Endodermal cell (in vitro differentiated cells): Measurements from ENCODE around the gene AIFM2. TPM values are rescaled to one million over a fixed set of nuclear protein-coding genes. Genes with fewer than 3 reads are reported as not detected.

Source experiments
- DNase-seq: peaks from one replicate; pipeline ENCODE4 v3.0.0-alpha.2; 2017
- H3K27ac ChIP-seq: 2 replicates; pipeline ENCODE4 v1.5.1; 2013; ENCODE audit warnings: mild to moderate bottlenecking, low read depth, low read length, moderate library complexity
- H3K27me3 ChIP-seq: 2 replicates; pipeline ENCODE4 v1.6.1; 2013; ENCODE audit warnings: mild to moderate bottlenecking, low read length, moderate library complexity; ENCODE audit not compliant: insufficient read depth, control insufficient read depth, poor library complexity, severe bottlenecking
- H3K36me3 ChIP-seq: 2 replicates; pipeline ENCODE4 v1.7.0; 2013; ENCODE audit warnings: mild to moderate bottlenecking, low read length, moderate library complexity; ENCODE audit not compliant: control insufficient read depth, insufficient read depth
- H3K4me1 ChIP-seq: one replicate; pipeline ENCODE4 v1.7.0; 2013; ENCODE audit warnings: low read length; ENCODE audit not compliant: control insufficient read depth, insufficient read depth
- H3K4me3 ChIP-seq: 2 replicates; pipeline ENCODE4 v1.5.1; 2013; ENCODE audit warnings: mild to moderate bottlenecking, low read length, moderate library complexity
- H3K9ac ChIP-seq: 2 replicates; pipeline ENCODE4 v1.6.1; 2013; ENCODE audit warnings: mild to moderate bottlenecking, low read length, moderate library complexity; ENCODE audit not compliant: poor library complexity, severe bottlenecking; ENCODE audit errors: extremely low read depth
- H3K9me3 ChIP-seq: 2 replicates; pipeline ENCODE4 v1.6.1; 2013; ENCODE audit warnings: mild to moderate bottlenecking, low read length, moderate library complexity; ENCODE audit not compliant: control insufficient read depth
- H3K27ac Mint-ChIP-seq: 2 replicates; pipeline ENCODE4 v1.8.0; 2020; ENCODE audit warnings: mixed read lengths
- H3K27me3 Mint-ChIP-seq: 2 replicates; pipeline ENCODE4 v1.8.0; 2021; ENCODE audit warnings: mild to moderate bottlenecking, mixed read lengths; ENCODE audit not compliant: insufficient read depth
- H3K36me3 Mint-ChIP-seq: 2 replicates; pipeline ENCODE4 v1.8.0; 2020; ENCODE audit warnings: low read depth, mixed read lengths
- H3K4me1 Mint-ChIP-seq: 2 replicates; pipeline ENCODE4 v1.8.0; 2020; ENCODE audit warnings: mixed read lengths
- H3K4me3 Mint-ChIP-seq: 2 replicates; pipeline ENCODE4 v1.8.0; 2020; ENCODE audit warnings: mild to moderate bottlenecking, moderate library complexity, mixed read lengths
- H3K9me3 Mint-ChIP-seq: 2 replicates; pipeline ENCODE4 v1.8.0; 2020; ENCODE audit warnings: mild to moderate bottlenecking, mixed read lengths
- WGBS, 2 experiments: methylation state at CpG; one replicate each; pipeline versions ENCODE4 v1.1.5 to v1.1.7; 2013; ENCODE audit warnings: missing lambda C conversion rate in 2 of 2, mixed read lengths in 1 of 2; ENCODE audit not compliant: insufficient coverage in 1 of 2, insufficient read length in 1 of 2; 5-methylcytosine and 5-hydroxymethylcytosine counted together
- total RNA-seq, 2 donors: library from RNA; stranded (reverse); fragmentation: NEBNext Ultra II Directional in 1 of 2; extraction: Animal tissue kit (Norgen Biotek cat#: 25700) in 1 of 2; gene quantifications; 2 replicates in 1 of 2; 3 replicates in 1 of 2; pipeline ENCODE4 v1.2.1, GENCODE V29; 2021
- TF ChIP-seq, protein P1 (sequence below): fragments of 200-600 bp; sonication (generic); conservative IDR thresholded peaks from 2 replicates; pipeline ENCODE4 v1.5.0; 2021; ENCODE audit warnings: antibody characterized with exemption, mild to moderate bottlenecking

The AIFM2 gene
- total RNA-seq, 2 donors from 2014 or later: 7.1 to 7.6 TPM

DNA sequence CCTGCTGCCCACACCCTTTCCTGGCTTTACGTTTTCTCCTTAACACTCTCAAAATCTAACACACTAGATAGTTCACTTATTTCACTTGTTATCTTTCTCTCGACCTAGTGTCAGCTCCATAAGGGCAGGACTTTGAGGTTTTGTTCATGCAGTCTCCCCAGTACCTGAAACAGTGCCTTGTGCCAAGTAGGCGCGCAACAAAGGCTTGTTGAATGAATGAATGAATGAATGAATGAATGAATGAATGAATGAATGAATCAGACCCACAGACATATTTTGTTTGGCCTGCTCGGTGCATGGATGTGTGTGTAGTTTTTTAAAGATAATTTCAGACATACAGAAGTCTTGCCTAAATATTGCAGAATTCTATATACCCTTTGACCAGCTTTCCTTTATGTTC is 7.7 kb upstream of the AIFM2 start:
- H3K36me3 Mint-ChIP-seq: peaks cover 2% of the 10 kb centered on the region
- H3K4me1 Mint-ChIP-seq: peaks cover 12% of the 10 kb centered on the region
- 75 to 83% methylated on average over 3 to 5 of the region's 5 CpGs for WGBS, 2 experiments
- H3K4me1 ChIP-seq: no peaks in the 10 kb centered on the region
- TF ChIP-seq, protein P1, sequence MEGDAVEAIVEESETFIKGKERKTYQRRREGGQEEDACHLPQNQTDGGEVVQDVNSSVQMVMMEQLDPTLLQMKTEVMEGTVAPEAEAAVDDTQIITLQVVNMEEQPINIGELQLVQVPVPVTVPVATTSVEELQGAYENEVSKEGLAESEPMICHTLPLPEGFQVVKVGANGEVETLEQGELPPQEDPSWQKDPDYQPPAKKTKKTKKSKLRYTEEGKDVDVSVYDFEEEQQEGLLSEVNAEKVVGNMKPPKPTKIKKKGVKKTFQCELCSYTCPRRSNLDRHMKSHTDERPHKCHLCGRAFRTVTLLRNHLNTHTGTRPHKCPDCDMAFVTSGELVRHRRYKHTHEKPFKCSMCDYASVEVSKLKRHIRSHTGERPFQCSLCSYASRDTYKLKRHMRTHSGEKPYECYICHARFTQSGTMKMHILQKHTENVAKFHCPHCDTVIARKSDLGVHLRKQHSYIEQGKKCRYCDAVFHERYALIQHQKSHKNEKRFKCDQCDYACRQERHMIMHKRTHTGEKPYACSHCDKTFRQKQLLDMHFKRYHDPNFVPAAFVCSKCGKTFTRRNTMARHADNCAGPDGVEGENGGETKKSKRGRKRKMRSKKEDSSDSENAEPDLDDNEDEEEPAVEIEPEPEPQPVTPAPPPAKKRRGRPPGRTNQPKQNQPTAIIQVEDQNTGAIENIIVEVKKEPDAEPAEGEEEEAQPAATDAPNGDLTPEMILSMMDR: no peak
- H3K4me3 ChIP-seq: no peak overlapping the region
- no peak overlapping the region for H3K27ac Mint-ChIP-seq
- peaks cover 8% of the 10 kb centered on the region for H3K27me3 ChIP-seq
- H3K36me3 ChIP-seq: no peaks in the 10 kb centered on the region
- H3K9me3 Mint-ChIP-seq: no peaks in the 10 kb centered on the region
- no peak overlapping the region for H3K27ac ChIP-seq
- H3K9ac ChIP-seq: no peak overlapping the region
- no peak overlapping the region for H3K4me3 Mint-ChIP-seq
- peaks cover 5% of the 10 kb centered on the region for H3K27me3 Mint-ChIP-seq
- H3K9me3 ChIP-seq: no peaks in the 10 kb centered on the region
- DNase-seq: no peak

DNA sequence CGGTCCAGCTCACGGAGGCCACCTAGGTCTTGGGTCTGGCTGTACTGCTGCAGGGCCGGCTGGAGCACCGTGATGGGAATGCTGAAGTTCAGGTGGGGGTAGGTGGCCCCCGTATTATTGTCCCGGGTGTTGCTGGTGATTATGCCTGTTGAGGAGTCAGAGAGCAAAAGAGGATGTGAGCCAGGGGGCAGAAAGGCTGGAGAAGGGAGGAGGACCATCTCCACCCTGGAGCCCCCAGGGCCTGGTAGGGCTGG is 7.3 kb upstream of the AIFM2 start:
- Histone ChIP-seq H3K27me3 (peaks cover 8% of the 10 kb centered on the region), H3K4me3 (no peak overlapping the region), H3K36me3 (no peaks in the 10 kb centered on the region), H3K9ac (no peak overlapping the region), H3K9me3 (no peaks in the 10 kb centered on the region), H3K4me1 (no peaks in the 10 kb centered on the region), H3K27ac (no peak overlapping the region)
- Mint-ChIP-seq H3K4me3 (no peak overlapping the region), H3K36me3 (peaks cover 2% of the 10 kb centered on the region), H3K4me1 (peaks cover 12% of the 10 kb centered on the region), H3K9me3 (no peaks in the 10 kb centered on the region), H3K27me3 (peaks cover 8% of the 10 kb centered on the region), H3K27ac (no peak overlapping the region)
- TF ChIP-seq, protein P1: no peak
- no peak for DNase-seq
- WGBS, 2 experiments: 97 to 100% methylated on average over 2 to 6 of the region's 6 CpGs

DNA sequence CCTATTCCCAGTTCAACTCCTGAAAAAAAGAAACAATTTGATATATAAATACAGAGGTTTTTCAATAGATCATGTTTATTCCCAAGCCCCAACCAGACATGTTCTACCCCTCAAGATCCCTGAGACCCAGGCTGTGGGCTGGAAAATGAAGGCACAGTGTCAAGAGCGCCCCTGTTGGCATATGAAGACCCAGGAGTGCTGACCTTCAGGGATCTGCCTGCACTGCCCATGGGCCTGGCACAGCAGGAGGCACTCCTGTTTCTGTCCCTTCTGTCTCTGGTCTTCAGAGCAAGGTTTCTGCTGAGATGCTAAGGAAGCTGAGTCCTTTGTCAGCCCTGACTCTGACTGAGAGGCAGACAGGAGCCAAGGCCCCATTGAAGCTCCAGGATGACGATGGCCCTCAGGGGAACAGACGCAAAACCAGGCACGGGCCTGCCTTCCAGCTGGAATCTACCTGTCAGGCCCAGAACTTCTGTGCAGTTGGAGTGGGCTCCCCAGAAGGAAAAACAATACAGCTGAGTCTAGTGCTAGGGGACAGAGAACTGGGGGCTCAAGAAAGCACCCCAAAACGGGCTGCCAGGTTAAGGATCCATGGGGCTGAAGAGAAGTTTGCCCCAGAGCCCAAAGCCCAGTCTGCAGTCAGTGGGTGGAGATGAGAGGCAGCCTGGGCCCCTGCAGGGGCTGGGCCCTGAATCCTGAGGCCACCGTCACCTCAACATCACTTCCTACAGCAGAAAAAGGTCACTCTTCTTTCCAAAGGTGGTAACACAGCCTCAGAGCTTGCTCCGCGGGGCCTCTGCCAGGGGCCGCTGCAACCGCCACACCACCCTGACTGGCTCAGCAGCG is 6.7 kb upstream of the AIFM2 start:
- no peak overlapping the region for H3K4me3 Mint-ChIP-seq
- peaks cover 10% of the 10 kb centered on the region for H3K4me1 Mint-ChIP-seq
- 92 to 94% methylated on average over 9 to 11 of the region's 11 CpGs for WGBS, 2 experiments
- Histone ChIP-seq H3K4me3 (no peak overlapping the region), H3K4me1 (no peaks in the 10 kb centered on the region), H3K9me3 (no peaks in the 10 kb centered on the region), H3K9ac (no peak overlapping the region), H3K27me3 (peaks cover 7% of the 10 kb centered on the region), H3K27ac (no peak overlapping the region), H3K36me3 (no peaks in the 10 kb centered on the region)
- no peak for DNase-seq
- H3K9me3 Mint-ChIP-seq: no peaks in the 10 kb centered on the region
- H3K36me3 Mint-ChIP-seq: peaks cover 2% of the 10 kb centered on the region
- H3K27me3 Mint-ChIP-seq: peaks cover 8% of the 10 kb centered on the region
- TF ChIP-seq, protein P1: peak; percentile 41
- no peak overlapping the region for H3K27ac Mint-ChIP-seq
